Activated T-cell treated with anti-CD3 and anti-CD28 coated beads for 1 hour (primary cell): ENCODE results near the gene ATP5F1D.

Experiments
- DNase-seq: peaks from one replicate; pipeline ENCODE4 v3.0.0-alpha.2; 2020; ENCODE audit warnings: low read depth

Gene ATP5F1D

DNA sequence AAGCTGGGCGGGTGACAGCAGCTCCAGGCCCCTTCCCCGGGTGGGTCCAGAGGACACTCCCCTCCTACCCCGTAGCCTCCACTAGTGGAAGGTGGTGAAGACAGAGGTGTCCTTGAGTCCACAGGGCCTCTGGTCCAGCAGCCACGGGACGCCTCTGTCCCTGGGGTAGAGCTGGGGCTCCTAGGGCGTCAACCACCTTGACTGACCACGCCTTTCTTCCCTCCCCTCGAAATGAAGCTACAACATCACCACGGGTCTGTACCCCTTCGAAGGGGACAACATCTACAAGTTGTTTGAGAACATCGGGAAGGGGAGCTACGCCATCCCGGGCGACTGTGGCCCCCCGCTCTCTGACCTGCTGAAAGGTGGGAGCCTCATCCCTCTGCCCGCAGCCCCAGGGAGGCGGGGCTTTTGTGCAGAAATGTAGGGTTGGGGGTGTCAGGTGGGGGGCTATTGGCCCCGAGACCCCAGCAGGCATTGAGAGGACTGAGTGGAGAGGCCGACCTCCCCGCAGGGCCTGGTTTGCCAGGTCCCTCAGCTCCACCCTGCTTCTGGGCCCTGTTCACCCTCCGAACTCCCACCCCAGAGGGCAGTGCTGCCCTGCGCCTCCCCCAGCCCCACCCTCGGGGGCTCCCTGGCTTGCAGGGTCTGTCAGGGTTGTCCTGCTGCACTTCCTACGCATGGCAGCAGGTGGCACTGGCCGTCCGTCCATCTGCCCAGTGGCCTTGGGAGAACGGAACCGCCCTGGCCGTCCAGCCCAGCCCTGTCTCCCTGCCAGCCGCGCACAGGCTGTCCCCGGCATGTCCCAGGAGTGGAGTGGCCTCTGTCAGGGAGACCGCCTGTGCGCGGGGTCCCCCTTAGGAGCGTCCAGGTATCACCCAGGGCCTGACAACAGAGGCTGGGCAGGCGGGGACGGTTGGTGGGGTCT is 20.3 kb upstream of the ATP5F1D start:
- no peak for DNase-seq

DNA sequence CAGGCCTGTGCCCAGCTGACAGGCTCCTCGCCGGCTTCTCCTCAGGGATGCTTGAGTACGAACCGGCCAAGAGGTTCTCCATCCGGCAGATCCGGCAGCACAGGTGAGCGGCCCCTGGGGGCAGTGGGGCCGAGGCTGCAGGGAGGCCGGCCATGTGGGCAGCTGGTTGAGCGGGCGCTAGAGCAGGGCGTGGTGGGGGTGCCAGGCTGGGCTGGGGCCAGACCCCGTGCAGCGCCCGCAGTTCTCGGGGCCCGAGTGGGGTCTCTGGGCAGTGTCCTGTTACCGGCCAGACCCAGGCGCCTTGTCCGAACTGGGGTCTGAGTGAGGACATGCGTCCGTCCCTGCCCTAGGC is 19.7 kb upstream of the ATP5F1D start:
- DNase-seq: no peak

DNA sequence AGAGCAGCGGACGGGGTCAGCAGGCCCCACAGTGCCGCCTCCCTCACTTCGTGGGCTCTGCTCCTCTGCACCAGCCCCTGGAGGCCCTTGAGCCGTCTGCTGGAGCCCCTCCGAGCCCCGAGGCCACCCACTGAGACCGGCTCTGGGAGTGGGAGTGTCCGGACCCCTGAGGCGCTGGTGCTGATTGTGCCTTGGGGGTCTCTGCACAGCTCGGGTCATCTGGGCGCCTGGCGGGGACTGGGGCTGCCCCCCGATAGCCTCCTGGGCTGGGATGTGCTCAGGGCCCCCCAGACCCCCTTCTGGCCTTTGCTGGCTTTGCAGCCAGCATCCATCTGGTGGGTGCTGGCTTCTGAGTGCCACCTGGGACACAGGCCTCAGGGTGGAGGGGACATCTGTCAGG is 19.2 kb upstream of the ATP5F1D start:
- no peak for DNase-seq

DNA sequence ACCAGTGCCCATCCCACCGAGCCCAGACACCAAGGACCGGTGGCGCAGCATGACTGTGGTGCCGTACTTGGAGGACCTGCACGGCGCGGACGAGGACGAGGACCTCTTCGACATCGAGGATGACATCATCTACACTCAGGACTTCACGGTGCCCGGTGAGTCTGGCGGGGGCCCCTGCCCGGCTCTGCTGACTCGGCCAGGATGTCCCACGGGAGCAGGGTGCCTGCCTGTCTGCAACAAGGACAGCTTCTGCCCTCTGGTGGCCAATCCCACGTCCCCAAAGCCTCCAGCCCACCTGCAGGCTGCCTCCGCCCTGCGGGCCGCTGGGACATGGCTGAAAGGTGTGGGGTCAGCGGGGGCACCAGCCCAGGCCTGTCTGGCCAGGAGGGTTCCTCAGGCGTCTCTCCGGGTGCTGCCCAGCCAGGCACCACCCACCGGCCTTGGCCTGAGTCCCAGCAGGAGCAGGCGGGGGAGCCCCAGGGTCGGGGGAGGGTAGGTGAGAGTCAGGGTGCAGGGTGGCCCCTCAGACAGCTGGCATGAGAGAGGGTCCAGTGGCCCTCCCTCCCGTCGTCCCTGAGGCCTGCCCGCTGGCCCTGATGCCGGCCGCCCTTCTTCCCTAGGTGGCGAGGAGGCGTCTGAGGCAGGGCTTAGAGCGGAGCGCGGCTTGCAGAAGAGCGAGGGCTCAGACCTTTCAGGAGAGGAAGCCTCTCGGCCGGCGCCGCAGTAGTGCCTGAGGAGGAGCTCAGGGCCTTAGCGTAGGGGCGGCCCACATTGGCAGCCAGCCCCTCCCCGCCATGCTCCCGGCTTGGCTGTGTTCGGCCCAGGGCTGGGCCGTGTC is 18.3 kb upstream of the ATP5F1D start:
- DNase-seq: no peak

DNA sequence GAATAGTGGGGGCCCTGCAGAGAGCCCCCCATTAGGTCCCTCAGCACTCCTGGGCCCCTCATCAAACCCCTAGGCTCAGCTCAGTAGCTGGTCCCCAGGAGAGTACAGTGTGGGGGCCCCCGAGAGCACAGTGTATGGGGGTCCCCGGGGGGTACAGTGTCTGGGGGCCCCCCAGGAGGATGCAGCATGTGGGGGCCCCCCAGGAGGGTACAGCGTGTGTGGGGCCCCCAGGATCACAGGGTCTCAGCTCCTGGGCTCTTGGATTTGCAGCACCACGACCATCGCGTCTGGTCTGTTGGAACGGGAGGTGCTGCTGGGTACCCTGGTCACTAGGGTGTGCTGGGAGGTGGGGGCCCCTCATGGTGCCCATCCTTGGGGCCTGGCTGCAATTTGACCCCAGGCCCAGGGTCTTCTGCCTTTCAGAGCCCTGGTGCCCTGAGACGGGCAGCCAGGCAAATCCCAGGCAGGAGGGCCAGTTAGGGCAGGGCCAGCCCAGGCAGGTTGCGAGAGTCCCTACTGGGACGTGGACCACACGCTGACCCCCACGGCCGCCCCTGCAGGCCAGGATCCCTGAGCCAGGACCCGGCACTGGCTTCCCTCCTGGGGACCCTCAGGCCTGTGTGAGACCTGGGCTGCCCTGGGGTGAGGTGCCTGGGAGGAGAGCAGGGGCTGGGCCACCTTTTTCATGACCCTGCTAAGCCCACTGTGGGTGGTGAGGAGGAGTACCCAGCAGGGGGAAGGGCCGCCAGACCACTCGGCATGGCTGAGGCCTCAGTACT is 17.3 kb upstream of the ATP5F1D start:
- DNase-seq: no peak

DNA sequence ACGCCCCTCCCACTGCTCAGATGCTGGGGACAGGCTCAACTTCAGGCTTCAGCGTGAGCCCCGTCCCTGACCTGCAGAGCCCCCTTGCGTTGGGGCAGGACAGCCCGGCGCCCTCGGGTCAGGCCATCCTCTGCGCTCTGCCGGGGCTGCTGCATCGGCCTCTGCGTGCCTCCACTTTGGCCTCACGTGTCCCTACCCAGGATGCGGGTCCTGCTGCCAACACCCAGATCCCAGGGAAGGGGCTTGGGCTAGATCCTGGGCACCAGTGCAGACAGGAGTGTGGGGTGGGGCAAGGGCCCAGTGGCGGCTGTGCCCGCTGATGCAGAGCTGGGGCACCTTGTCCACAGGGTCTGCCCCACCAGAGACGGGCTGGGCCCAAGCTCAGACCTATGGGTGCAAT is 16.7 kb upstream of the ATP5F1D start:
- DNase-seq: no peak

DNA sequence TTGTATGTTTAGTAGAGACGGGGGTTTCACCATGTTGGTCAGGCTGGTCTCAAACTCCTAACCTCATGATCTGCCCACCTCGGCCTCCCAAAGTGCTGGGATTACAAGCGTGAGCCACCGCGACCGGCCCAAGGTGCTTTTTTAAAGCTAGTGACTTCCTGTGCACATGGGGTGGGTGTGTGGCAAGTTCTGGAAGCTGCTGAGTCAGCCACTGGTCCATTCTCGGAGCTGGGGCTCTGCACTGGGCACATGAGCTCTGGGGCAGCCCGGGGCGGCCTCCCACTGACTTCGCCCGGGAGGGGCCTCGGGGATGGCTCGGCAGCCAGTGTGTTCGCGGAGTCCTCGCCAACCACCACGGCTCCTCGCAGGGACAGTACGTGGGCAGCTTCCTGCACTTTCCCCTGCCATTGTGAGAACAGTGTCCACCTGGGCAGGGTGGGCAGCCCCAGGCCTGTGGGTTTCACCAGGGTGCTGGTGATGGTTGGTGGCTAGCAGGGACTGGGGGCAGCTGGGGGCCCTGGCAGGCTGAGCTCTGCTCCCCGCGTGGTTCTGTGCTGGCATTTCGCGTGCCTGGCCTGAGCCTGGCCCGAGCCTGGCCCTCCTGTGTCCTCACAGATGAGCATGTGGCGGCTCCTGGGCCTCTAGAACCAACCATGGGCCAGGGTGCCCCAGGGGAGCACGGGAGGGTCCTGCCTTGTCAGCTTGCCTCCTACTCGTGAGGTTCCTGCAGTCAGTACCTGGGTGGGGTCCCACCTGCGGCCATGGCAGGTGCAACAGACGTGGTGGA is 15.9 kb upstream of the ATP5F1D start:
- no peak for DNase-seq

DNA sequence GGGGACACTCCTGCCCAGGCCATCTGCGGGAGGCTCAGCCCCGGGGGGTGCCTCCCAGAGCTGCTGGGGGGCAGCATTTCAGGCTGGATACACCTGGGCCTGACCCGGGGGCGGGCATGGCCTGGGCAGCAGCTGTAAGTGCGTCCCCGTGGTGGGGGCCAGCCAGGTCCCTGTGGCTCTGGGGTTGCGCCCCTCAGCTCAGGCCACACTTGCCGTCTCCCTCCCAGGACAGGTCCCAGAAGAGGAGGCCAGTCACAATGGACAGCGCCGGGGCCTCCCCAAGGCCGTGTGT is 15.4 kb upstream of the ATP5F1D start:
- DNase-seq: no peak

DNA sequence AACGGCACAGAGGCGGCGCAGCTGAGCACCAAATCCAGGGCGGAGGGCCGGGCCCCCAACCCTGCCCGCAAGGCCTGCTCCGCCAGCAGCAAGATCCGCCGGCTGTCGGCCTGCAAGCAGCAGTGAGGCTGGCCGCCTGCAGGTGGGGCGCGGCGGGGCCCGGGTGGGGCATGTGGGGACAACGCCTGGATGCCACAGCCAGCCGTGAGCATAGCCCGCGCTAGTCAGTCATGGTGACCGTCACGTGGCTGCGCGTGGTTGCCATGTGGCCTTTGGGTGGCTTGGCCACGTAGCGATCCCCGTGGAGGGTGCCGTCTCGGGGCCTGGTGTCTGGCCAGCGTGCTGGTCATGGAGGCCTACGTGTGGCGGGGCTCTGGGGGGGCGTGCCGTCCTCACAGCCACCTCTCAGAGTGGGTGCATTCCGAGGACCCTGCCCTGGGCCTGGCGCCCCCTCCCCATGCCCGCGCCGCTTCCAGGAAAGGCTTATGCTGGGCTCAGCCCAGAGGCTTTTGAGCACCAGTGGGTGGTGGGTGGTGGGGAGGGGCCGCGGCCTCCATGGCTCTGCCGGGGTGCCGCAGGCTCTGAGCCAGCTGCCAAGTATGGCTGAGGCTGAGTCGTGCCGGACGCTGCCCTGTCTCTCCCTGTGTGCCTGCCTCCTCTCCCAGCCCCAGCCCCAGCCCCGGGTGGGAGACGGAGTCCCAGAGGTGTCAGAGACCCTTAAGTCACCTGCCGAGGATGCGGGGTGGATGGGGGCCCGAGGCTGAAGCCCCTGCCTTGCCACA is 14.8 kb upstream of the ATP5F1D start:
- DNase-seq: no peak

DNA sequence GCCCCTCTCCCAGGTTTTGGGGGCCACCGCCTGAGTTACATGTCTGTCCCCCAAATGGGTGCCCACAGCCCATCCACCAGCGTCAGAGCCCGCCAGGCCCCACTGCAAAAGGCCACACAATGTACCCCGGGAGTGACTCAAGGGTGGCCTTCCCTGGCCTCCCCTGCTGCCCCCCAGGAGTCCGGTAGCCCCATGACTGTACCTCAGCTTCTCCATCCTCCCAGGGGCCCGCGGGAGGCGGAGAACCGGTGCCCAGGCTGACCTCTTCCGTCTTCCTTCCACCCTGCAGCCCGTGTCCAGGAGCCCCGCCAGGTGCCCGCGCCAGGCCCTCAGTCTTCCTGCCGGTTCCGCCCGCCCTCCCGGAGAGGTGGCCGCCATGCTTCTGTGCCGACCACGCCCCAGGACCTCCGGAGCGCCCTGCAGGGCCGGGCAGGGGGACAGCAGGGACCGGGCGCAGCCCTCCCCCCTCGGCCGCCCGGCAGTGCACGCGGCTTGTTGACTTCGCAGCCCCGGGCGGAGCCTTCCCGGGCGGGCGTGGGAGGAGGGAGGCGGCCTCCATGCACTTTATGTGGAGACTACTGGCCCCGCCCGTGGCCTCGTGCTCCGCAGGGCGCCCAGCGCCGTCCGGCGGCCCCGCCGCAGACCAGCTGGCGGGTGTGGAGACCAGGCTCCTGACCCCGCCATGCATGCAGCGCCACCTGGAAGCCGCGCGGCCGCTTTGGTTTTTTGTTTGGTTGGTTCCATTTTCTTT is 14.1 kb upstream of the ATP5F1D start:
- DNase-seq: no peak

DNA sequence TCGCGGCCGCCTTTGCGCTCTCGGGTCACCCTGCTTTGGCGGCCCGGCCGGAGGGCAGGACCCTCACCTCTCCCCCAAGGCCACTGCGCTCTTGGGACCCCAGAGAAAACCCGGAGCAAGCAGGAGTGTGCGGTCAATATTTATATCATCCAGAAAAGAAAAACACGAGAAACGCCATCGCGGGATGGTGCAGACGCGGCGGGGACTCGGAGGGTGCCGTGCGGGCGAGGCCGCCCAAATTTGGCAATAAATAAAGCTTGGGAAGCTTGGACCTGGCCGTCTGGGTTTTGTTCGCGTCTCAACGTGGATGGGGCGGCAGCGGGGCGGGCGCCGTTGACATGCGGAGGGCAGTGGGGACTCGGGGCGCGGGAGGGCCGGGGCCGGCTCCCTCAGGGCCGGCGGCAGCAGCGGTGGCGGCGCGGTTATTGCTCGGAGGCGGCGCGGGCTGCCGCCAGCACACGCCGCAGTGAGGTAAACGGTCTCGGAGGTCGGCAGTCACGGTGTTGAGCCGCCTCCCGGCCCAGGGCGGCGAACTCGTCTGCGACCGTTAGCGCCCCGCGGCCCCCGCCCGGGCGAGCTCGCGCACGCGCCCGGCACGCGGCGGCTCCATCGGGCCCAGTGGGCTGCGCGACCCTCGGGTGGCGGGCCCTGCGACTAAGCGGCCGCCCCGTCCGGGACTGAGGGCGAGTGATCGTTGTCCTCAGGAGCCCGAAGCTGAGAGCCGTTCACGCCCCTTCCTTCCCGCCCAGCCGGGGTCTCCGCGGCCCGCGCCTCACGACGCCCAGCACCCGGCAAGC is 13.2 kb upstream of the ATP5F1D start:
- DNase-seq: no peak

DNA sequence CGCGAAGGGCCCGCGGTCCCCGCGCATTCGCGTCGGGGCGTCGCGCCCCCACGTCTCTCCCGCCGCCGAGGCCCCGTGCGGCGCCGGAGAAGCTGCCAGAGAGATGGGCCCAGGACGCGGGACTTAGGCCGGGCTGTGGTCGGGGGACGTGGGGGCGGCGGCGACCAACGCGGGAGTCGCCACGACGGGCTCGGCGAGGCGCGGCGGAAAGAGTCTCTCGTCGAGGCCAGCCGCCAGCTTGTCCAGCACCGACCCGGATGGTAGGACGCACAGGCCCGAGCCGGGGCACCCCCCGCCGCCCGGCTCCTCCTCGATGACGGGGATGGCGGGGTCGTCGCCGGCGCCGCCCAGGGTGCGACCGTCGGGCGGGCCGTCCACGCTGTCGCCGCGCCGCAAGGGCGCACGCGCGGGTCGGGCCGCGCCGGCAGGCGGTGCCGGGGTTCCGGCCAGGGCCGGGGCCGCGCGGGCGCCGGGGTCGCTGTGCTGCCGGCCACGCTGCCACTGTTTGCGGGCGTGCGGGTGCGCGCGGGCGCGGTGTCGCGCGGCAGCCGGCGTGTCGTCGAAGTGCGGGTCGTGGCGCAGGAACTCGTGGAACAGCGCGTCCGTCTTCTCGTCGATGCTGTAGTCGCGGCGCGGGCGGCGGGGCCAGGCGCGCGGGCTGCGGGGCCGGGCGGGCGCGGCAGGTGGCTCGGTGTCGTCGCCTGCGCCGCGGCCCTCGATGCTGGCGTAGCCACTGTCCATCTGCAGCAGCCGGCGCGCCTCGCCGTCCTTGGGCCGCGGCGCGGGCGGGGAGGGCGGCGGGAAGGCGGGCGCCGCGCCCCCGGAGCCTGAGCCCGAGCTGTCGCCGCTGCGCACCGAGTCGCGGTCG is 12.3 kb upstream of the ATP5F1D start:
- no peak for DNase-seq

DNA sequence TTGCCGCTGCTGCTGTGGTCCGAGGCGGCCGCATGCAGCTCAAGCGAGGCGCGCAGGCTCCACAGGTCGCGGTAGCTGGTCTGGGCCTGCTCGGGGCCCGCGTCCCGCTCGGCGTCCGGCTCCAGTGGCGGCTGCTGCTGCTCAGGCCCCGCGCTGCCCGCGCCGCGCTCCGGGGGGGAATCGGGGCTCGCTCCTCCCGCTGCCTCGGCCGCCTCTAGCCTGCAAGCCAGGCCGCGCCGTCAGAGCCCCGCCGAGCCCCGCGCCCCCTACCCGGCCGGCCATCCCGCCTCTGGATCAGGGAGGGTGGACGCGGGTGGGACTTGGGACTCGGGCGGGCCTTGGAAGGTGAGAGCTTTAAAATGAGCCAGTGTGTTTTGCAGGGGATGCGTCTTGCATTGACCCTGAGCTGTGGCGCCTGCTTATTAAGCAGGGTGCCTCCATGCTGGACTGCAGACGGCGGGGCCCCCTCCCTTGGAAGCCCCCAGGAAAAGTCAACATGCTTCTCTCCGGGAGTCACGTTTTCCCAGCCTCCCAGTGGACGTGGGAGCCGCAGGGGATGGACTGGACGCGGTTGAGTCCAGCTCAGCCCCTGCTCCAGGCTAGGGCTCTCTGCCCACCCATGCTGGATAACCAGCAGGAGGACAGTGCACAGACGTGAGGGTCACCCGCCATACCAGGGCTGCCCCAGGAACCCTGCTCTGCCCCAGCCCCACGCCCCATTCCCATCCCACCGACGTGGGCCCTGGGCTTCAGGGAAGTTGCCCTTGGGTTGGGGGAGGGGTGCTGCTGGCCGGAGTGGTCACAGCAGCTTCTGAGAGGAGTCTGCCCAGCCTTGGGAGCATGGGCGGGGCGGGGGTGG is 11.4 kb upstream of the ATP5F1D start:
- DNase-seq: no peak

DNA sequence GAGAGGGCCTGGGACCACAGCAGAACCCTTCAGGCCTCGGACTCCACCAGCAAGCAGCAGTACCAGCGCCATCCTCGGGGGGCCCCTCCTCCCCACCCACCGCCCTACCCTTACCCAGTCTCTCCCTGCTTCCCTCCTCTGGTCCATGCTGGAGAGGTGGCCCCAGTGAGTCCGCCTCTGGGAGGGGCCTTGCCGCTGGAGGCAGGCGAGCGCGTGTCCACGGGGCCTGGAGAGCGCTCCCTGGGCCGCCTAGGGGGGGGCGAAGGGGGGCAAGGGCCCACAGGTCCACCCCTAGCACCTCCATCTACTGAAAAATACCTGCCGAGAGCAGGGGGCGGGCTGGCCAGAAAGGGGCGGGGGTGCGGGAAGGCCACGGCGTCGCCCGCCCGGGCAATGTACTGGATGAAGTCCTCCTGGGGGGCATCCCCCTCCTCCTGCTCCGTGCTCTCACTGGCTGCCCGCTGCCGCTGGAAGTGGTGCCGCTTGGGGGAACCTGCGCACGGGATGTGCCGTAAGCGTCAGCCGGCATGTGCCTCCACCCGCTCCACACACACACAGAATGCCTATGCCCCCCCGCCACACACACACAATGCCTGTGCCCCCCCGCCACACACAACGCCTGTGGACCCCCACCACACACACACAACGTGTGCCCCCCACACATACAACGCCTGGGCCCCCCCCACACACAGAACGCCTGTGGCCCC is 10.6 kb upstream of the ATP5F1D start:
- DNase-seq: no peak

DNA sequence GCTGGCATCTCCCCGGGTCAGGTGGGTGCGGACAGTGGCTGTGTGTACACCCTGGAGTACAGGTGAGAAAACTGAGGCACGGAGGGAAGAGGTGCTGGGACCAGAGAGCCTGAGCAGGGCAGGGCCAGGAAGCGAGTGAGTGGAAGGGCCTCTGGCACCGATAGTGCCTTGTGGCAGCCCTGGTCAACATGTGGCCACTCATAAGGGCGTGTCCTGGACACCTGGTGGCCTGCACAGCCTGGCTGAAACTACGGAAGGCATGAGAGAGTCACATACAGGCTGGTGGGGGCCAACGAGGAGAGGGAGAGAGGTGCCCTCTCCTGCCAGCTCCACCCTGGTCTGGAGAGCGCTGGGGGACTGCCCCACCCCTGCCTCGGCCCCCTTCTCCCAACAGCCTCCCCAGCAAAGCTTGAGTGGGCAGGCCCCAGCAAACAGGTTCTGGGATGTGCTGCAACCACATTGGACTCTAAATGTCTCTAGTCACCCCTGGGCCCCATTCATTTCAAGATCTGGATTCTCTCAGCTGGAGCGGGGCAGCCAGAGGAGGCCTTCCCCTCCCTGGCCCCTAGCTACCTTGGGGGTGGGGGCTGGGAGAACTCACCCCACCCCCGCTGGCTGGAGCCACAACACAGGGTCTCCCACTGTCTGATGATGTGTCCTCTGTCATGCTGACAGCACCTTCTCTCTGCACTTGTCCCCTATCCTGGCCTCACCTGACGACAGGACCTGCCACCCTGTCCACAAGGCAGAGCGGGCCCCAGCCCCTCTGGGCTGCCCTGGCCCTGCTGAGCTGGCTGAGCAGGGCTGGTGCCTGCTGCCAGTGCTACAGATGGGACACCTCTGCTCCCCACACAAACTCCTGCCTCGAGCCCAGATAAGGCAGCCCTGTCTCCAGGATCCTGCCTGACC is 9.6 kb upstream of the ATP5F1D start:
- no peak for DNase-seq

DNA sequence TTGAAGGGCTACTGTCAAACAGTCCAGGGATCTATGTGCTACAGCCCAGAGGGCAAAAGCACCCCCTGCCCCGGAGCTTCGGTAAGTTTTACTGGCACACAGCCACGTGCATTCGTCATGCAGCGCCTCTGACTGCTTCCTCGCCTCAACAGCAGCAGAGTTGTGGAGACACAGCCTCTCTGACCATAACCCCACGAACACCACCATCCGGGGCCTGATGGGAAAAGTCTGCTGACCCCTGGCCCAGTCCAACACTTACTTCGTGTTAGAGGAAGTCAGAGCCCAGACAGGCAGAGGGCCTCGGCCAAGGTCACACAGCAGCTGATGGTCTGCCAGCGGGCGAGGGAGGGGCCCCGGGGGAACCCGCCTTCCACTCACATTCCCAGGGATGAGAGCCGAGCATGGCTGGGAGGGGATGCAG is 8.9 kb upstream of the ATP5F1D start:
- DNase-seq: no peak
